ENCODE data around the gene GLRX5. TPM values are rescaled to one million over a fixed set of nuclear protein-coding genes. Genes with fewer than 3 reads are reported as not detected.

GLRX5 gene
- total RNA-seq, 1 experiment from 2014 or later = 68.8 TPM

- intact Hi-C loops (cut with micrococcal nuclease; ENCODE audit: unreplicated experiment) = no loop called here
- Histone ChIP-seq H3K4me1 (ENCODE audit: insufficient read depth, low read length, poor library complexity, severe bottlenecking) (no peaks in the 10 kb centered on the region), H3K4me3 (ENCODE audit: low read depth, low read length, poor library complexity, severe bottlenecking) (no peak overlapping the region), H3K36me3 (ENCODE audit: insufficient read depth, low read length, poor library complexity, severe bottlenecking) (peaks cover 10% of the 10 kb centered on the region), H3K27ac (ENCODE audit: low read depth, low read length, poor library complexity, severe bottlenecking) (no peak overlapping the region), H3K27me3 (replicated peaks; ENCODE audit: insufficient read depth, low read depth, low read length, poor library complexity) (no peaks in the 10 kb centered on the region), H3K9me3 (ENCODE audit: low read depth, low read length, poor library complexity, severe bottlenecking) (no peaks in the 10 kb centered on the region)
- BruUV-seq (replicated peaks) = no TSS peak
- no peak for DNase-seq (ENCODE audit: low spot score)
- POLR2A ChIA-PET (ENCODE audit: low non-redundant PET) = no interaction called here
- CTCF ChIA-PET = no interaction called here
- TF ChIP-seq CTCF (conservative IDR thresholded peaks at IDR 0.05; ENCODE audit: low read depth, low read length) (no peak), EZH2 (IDR thresholded peaks at IDR 0.05; ENCODE audit: borderline replicate concordance, low read depth, low read length, poor library complexity, severe bottlenecking) (no peak)
Observed at GRCh38 chr14:95544588-95544987, 9.7 kb downstream of the GLRX5 start.

GRCh38 chr14:95545515-95546168, 10.8 kb downstream of the GLRX5 start:
- Histone ChIP-seq H3K4me1 (ENCODE audit: insufficient read depth, low read length, poor library complexity, severe bottlenecking) (no peaks in the 10 kb centered on the region), H3K27ac (ENCODE audit: low read depth, low read length, poor library complexity, severe bottlenecking) (no peak overlapping the region), H3K27me3 (replicated peaks; ENCODE audit: insufficient read depth, low read depth, low read length, poor library complexity) (no peaks in the 10 kb centered on the region), H3K4me3 (ENCODE audit: low read depth, low read length, poor library complexity, severe bottlenecking) (no peak overlapping the region), H3K9me3 (ENCODE audit: low read depth, low read length, poor library complexity, severe bottlenecking) (no peaks in the 10 kb centered on the region), H3K36me3 (ENCODE audit: insufficient read depth, low read length, poor library complexity, severe bottlenecking) (peaks cover 10% of the 10 kb centered on the region)
- POLR2A ChIA-PET (ENCODE audit: low non-redundant PET) = no interaction called here
- no peak for TF ChIP-seq CTCF (conservative IDR thresholded peaks at IDR 0.05; ENCODE audit: low read depth, low read length)
- no peak for TF ChIP-seq EZH2 (IDR thresholded peaks at IDR 0.05; ENCODE audit: borderline replicate concordance, low read depth, low read length, poor library complexity, severe bottlenecking)
- peak; percentile 62 for DNase-seq (ENCODE audit: low spot score)
- intact Hi-C loops (cut with micrococcal nuclease; ENCODE audit: unreplicated experiment) = no loop called here
- BruUV-seq (replicated peaks) = no TSS peak
- CTCF ChIA-PET = no interaction called here

GRCh38 chr14:95547272-95547625, 12.4 kb downstream of the GLRX5 start:
- Histone ChIP-seq H3K27me3 (replicated peaks; ENCODE audit: insufficient read depth, low read depth, low read length, poor library complexity) (no peaks in the 10 kb centered on the region), H3K27ac (ENCODE audit: low read depth, low read length, poor library complexity, severe bottlenecking) (no peak overlapping the region), H3K36me3 (ENCODE audit: insufficient read depth, low read length, poor library complexity, severe bottlenecking) (peaks cover 10% of the 10 kb centered on the region), H3K4me1 (ENCODE audit: insufficient read depth, low read length, poor library complexity, severe bottlenecking) (no peaks in the 10 kb centered on the region), H3K4me3 (ENCODE audit: low read depth, low read length, poor library complexity, severe bottlenecking) (no peak overlapping the region), H3K9me3 (ENCODE audit: low read depth, low read length, poor library complexity, severe bottlenecking) (no peaks in the 10 kb centered on the region)
- intact Hi-C loops (cut with micrococcal nuclease; ENCODE audit: unreplicated experiment) = no loop called here
- BruUV-seq (replicated peaks) = no TSS peak
- TF ChIP-seq CTCF (conservative IDR thresholded peaks at IDR 0.05; ENCODE audit: low read depth, low read length) (no peak), EZH2 (IDR thresholded peaks at IDR 0.05; ENCODE audit: borderline replicate concordance, low read depth, low read length, poor library complexity, severe bottlenecking) (no peak)
- ChIA-PET POLR2A (ENCODE audit: low non-redundant PET) (interaction anchor here (0.8 kb wide), 1 partner anchor 18 kb away, joined by 6 read pairs; no protein-coding TSS in a partner anchor), CTCF (no interaction called here)
- DNase-seq (ENCODE audit: low spot score) = no peak
